ENCODE data around the gene MGLL.
A peak's percentile ranks its signal among the peaks of the same experiment; 100 is the strongest.

Gene MGLL

GRCh38 chr3:127772273-127772672 lies 50.0 kb downstream of the MGLL start:
- DNase-seq = no peak

GRCh38 chr3:127771746-127772145 lies 50.6 kb downstream of the MGLL start:
- no peak for DNase-seq

GRCh38 chr3:127770671-127771355 lies 51.5 kb downstream of the MGLL start:
- no peak for DNase-seq

- DNase-seq = no peak
These were observed 52.8 kb downstream of the MGLL start for GRCh38 chr3:127769284-127770081.

GRCh38 chr3:127768346-127769008 lies 53.8 kb downstream of the MGLL start:
- DNase-seq = no peak

GRCh38 chr3:127767126-127767525 lies 55.2 kb downstream of the MGLL start:
- no peak for DNase-seq

- DNase-seq = no peak
These were observed 56.6 kb downstream of the MGLL start for GRCh38 chr3:127765735-127766134.

- no peak for DNase-seq
These were observed 57.4 kb downstream of the MGLL start for GRCh38 chr3:127764841-127765362.

GRCh38 chr3:127764301-127764700 lies 58.0 kb downstream of the MGLL start:
- DNase-seq = no peak

- DNase-seq = no peak
These were observed 58.5 kb downstream of the MGLL start for GRCh38 chr3:127763816-127764215.

GRCh38 chr3:127763337-127763736 lies 59.0 kb downstream of the MGLL start:
- no peak for DNase-seq

GRCh38 chr3:127762787-127763105 lies 59.6 kb downstream of the MGLL start:
- no peak for DNase-seq

GRCh38 chr3:127762077-127762786 lies 60.1 kb downstream of the MGLL start:
- no peak for DNase-seq

- DNase-seq = no peak
These were observed 60.9 kb downstream of the MGLL start for GRCh38 chr3:127761441-127761801.

- no peak for DNase-seq
These were observed 61.4 kb downstream of the MGLL start for GRCh38 chr3:127760791-127761440.

- DNase-seq = no peak
These were observed 62.0 kb downstream of the MGLL start for GRCh38 chr3:127760361-127760760.

- DNase-seq = no peak
These were observed 62.5 kb downstream of the MGLL start for GRCh38 chr3:127759826-127760225.

- DNase-seq = no peak
These were observed 64.3 kb downstream of the MGLL start for GRCh38 chr3:127758013-127758412.

GRCh38 chr3:127755305-127755681 lies 67.0 kb downstream of the MGLL start:
- DNase-seq = no peak

GRCh38 chr3:127754411-127755304 lies 67.7 kb downstream of the MGLL start:
- peak; percentile 19 for DNase-seq

- DNase-seq = no peak
These were observed 68.4 kb downstream of the MGLL start for GRCh38 chr3:127753898-127754410.

Measured in activated naive CD4-positive, alpha-beta T cell treated with Interleukin-2 at 50 U/mL for 16 hours (primary cell).